MG63 (cell line): Measurements from ENCODE around the gene RAMACL. TPM values are rescaled to one million over a fixed set of nuclear protein-coding genes. Genes with fewer than 3 reads are reported as not detected.
"Not testable (repeated sequence)": the region's sequence is repeated elsewhere in the genome, so short reads cannot be mapped to it uniquely, and the experiment has no call there.

ENCODE experiments used
- DNase-seq: peaks from one replicate; pipeline ENCODE4 v3.0.0-alpha.2; 2020
- H3K27me3 ChIP-seq: fragments of 250-450 bp; sonication (Bioruptor Pico); 2 replicates; pipeline ENCODE4 v1.5.1; 2020; ENCODE audit warnings: mild to moderate bottlenecking, moderate library complexity
- H3K36me3 ChIP-seq: fragments of 250-450 bp; sonication (Bioruptor Pico); 2 replicates; pipeline ENCODE4 v1.5.1; 2020; ENCODE audit warnings: mild to moderate bottlenecking, moderate library complexity
- H3K4me3 ChIP-seq: fragments of 250-450 bp; sonication (Bioruptor Pico); 2 replicates; pipeline ENCODE4 v1.5.1; 2020; ENCODE audit warnings: mild to moderate bottlenecking, moderate library complexity
- H3K9me3 ChIP-seq: fragments of 250-450 bp; sonication (Bioruptor Pico); 2 replicates; pipeline ENCODE4 v1.5.1; 2020; ENCODE audit warnings: mild to moderate bottlenecking, moderate library complexity
- total RNA-seq: library from RNA; depleted of rRNA; stranded (reverse); fragments of >200 nt; shearing (Covaris generic); gene quantifications from 2 replicates; pipeline ENCODE4 v1.2.3, GENCODE V29; 2014; ENCODE audit warnings: low replicate concordance

Gene RAMACL
- total RNA-seq, 1 experiment from 2014 or later: 0.13 TPM

- peak; percentile 56 for DNase-seq
Observed at GRCh38 chr6:166588691-166589336, 2.3 kb upstream of the RAMACL start.

GRCh38 chr6:166587631-166588413 lies 1.3 kb upstream of the RAMACL start:
- Histone ChIP-seq H3K27me3 (no peaks in the 10 kb centered on the region), H3K4me3 (no peak overlapping the region), H3K36me3 (no peaks in the 10 kb centered on the region), H3K9me3 (no peaks in the 10 kb centered on the region)
- no peak for DNase-seq

More at GRCh38 chr6:166588691-166589336, 2.3 kb upstream of the RAMACL start:
- Histone ChIP-seq H3K4me3 (no peak overlapping the region), H3K27me3 (no peaks in the 10 kb centered on the region), H3K9me3 (no peaks in the 10 kb centered on the region), H3K36me3 (no peaks in the 10 kb centered on the region)

- H3K27me3 ChIP-seq: no peaks in the 10 kb centered on the region
- no peaks in the 10 kb centered on the region for H3K9me3 ChIP-seq
- no peaks in the 10 kb centered on the region for H3K36me3 ChIP-seq
- no peak overlapping the region for H3K4me3 ChIP-seq
- DNase-seq: no peak
Observed at GRCh38 chr6:166584853-166585429, 1.5 kb downstream of the RAMACL start.

GRCh38 chr6:166584155-166584554 lies 2.3 kb downstream of the RAMACL start:
- DNase-seq: no peak
- Histone ChIP-seq H3K36me3 (no peaks in the 10 kb centered on the region), H3K4me3 (no peak overlapping the region), H3K27me3 (no peaks in the 10 kb centered on the region), H3K9me3 (no peaks in the 10 kb centered on the region)

GRCh38 chr6:166583230-166583965 lies 3.1 kb downstream of the RAMACL start:
- Histone ChIP-seq H3K27me3 (no peaks in the 10 kb centered on the region), H3K4me3 (no peak overlapping the region), H3K36me3 (no peaks in the 10 kb centered on the region), H3K9me3 (no peaks in the 10 kb centered on the region)
- DNase-seq: peak; percentile 69

GRCh38 chr6:166582258-166582657 lies 4.2 kb downstream of the RAMACL start:
- no peaks in the 10 kb centered on the region for H3K9me3 ChIP-seq
- H3K4me3 ChIP-seq: no peak overlapping the region
- no peaks in the 10 kb centered on the region for H3K27me3 ChIP-seq
- no peak for DNase-seq
- no peaks in the 10 kb centered on the region for H3K36me3 ChIP-seq

GRCh38 chr6:166581801-166582200 lies 4.7 kb downstream of the RAMACL start:
- not testable (repeated sequence) for H3K4me3 ChIP-seq

GRCh38 chr6:166581091-166581511 lies 5.4 kb downstream of the RAMACL start:
- Histone ChIP-seq H3K36me3 (peaks cover 3% of the 10 kb centered on the region), H3K4me3 (no peak overlapping the region), H3K9me3 (peaks cover 4% of the 10 kb centered on the region; the same call in 1 of the 2 replicates), H3K27me3 (no peaks in the 10 kb centered on the region)
- no peak for DNase-seq

More at GRCh38 chr6:166581801-166582200, 4.7 kb downstream of the RAMACL start:
- not testable (repeated sequence) for DNase-seq, H3K36me3 ChIP-seq, H3K27me3 ChIP-seq, H3K9me3 ChIP-seq

GRCh38 chr6:166580076-166581050 lies 6.1 kb downstream of the RAMACL start:
- peaks cover 4% of the 10 kb centered on the region; the same call in 1 of the 2 replicates for H3K9me3 ChIP-seq
- H3K4me3 ChIP-seq: no peak overlapping the region
- no peaks in the 10 kb centered on the region for H3K27me3 ChIP-seq
- H3K36me3 ChIP-seq: peaks cover 6% of the 10 kb centered on the region
- DNase-seq: no peak

- no peaks in the 10 kb centered on the region for H3K27me3 ChIP-seq
- H3K9me3 ChIP-seq: peaks cover 4% of the 10 kb centered on the region; the same call in 1 of the 2 replicates
- H3K4me3 ChIP-seq: no peak overlapping the region
- peaks cover 6% of the 10 kb centered on the region for H3K36me3 ChIP-seq
- no peak for DNase-seq
Observed at GRCh38 chr6:166579237-166579850, 7.1 kb downstream of the RAMACL start.

GRCh38 chr6:166578536-166579236 lies 7.8 kb downstream of the RAMACL start:
- H3K9me3 ChIP-seq: peaks cover 4% of the 10 kb centered on the region; the same call in 1 of the 2 replicates
- no peak overlapping the region for H3K4me3 ChIP-seq
- no peaks in the 10 kb centered on the region for H3K27me3 ChIP-seq
- peaks cover 6% of the 10 kb centered on the region for H3K36me3 ChIP-seq
- no peak for DNase-seq

GRCh38 chr6:166575205-166575604 lies 11.3 kb downstream of the RAMACL start:
- H3K9me3 ChIP-seq: peaks cover 4% of the 10 kb centered on the region; the same call in 1 of the 2 replicates
- H3K27me3 ChIP-seq: no peaks in the 10 kb centered on the region
- DNase-seq: peak; percentile 81
- H3K36me3 ChIP-seq: peaks cover 6% of the 10 kb centered on the region
- H3K4me3 ChIP-seq: no peak overlapping the region

GRCh38 chr6:166573511-166574216 lies 12.8 kb downstream of the RAMACL start:
- peaks cover 6% of the 10 kb centered on the region for H3K36me3 ChIP-seq
- H3K4me3 ChIP-seq: no peak overlapping the region
- peaks cover 4% of the 10 kb centered on the region; the same call in 1 of the 2 replicates for H3K9me3 ChIP-seq
- DNase-seq: no peak
- H3K27me3 ChIP-seq: no peaks in the 10 kb centered on the region
